GM19035 (cell line): ENCODE results near the gene ACLY.
"Not testable (repeated sequence)": the region's sequence is repeated elsewhere in the genome, so short reads cannot be mapped to it uniquely, and the experiment has no call there.

ENCODE experiments used
- ATAC-seq: cut with Tn5 transposase; IDR thresholded peaks from one replicate; pipeline ENCODE4 v1.9.1; 2021; ENCODE audit not compliant: unreplicated experiment

ACLY gene

DNA sequence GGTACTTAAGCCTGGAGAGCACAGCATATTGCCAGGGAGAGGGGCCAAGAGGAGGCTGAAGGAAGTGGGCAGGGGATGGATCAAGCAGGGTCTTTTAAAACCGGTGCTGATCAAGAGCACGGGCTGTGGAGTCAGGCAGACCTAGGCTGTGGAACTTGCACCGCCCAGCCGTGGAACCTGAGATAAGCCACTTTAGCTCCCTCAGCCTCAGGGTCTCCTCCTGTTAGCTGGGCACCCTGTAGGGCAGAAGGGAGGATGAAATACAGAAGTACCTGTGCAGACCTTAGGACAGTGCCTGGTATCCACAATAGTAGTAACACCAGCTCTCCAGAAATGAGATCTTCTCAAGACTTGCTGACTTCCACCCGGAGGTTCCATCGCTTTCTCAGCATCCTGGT is 20.9 kb upstream of the ACLY start:
- no peak for ATAC-seq

DNA sequence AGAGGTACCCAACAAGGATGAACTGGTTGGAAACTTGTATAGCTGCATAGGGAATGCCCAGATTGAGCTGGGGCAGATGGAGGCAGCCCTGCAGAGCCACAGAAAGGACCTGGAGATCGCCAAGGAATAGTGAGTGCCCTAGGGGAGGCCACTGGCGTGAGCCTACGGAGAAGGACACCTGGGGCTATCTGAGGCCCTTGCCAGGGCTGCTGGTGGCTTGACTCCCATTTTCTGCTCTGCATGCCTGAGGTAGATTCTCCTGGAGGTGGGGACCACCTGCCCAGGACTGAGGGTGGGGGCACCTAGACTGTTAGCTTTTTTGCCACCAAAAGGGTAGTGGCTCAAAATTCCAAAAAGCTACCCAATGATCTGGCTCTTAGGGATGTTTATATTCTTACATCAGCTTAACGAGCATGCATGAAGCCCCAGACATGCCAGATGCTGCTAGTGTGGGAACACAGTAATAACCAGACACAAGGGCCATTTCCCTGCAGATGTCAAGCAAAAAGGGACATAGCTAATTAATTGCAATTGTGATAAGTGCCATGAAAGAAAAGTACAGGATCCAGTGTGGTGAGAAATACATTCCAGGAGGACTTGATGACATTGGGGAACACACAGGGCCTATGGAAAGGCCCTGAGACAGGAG is 20.4 kb upstream of the ACLY start:
- no peak for ATAC-seq

DNA sequence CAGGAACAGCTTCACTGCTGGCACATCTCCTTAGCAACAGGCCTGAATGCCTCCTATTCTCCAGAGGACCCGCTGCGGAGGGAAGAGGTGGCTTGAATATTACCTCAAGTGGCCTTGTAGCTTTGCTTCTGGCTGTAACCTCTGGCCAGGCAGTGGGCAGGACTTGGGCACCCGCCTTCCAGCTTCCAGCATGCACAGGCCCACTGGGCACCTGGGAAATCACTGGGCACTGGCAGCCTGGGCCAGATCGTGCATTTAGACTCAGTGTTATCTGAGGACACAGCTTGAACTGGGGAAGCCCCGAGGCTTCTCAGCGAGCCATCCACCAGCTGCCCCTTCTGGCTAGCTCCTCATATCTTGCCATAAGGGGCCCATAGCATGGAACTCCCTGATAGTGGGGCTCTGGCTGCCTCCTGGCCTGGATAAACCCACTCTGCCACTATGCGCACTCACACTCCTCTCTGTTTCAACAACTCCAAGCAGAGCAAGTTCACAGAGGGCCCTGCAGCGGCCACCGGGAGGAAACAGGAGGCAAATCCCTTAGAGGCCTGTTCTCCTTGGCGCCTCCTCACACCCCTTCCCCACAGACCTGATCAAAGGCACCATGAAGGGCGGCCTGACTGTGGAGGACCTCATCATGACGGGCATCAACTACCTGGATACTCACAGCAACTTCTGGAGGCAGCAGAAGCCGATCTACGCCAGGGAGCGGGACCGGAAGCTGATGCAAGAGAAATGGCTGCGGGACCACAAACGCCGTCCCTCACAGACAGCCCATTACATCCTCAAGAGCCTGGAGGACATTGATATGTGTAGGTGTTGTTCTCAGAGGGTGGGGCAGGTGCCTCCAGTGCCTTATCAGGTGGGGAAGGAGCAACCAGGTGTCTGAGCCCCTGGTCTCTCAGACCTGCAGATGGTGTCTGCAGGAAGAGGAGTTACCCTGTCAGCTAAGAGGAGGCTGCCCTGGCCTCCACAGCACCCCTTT is 19.5 kb upstream of the ACLY start:
- no peak for ATAC-seq

DNA sequence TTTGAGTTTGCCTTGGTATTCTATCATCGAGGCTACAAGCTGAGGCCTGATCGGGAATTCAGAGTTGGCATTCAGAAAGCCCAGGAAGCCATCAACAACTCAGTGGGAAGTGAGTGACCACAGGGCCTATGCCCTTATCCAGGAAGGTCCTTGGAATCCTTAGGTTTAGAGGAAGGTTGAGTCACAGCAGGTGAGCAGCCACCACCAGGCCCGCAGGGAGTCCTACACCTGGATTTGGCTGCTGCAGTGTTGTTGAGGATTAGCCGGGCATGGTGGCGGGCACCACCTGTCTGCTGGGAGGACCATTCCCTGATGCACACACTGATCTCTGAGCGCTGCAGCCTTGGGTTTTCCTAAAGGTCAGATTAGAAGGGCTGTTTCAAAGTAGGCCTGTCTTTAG is 16.9 kb upstream of the ACLY start:
- no peak for ATAC-seq

DNA sequence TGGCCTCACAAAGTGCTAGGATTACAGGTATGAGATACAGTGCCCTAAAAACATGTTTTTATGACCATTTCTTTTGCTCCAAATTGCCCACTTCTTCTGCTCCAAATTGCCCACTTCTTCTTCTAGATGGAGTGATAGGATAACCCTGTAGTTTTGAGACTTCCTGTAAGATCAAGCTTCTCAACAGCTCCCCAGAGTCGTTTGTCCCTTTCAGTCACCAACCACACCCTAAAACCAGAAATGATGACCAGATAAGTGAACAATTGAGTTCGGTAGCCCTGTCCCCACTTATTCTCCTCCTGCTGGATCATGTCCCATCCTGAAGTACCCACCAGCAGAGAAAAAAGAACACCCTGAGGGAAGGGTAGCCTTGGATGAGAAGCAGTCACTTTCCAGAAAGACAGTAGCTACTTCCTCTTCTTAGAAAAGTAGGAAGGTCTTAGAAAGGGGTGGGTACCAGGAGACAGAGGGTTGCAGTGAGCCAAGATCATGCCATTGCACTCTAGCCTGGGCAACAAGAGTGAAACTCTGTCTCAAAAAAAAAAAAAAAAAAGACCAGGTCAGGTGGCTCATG is 14.2 kb upstream of the ACLY start:
- no peak for ATAC-seq

DNA sequence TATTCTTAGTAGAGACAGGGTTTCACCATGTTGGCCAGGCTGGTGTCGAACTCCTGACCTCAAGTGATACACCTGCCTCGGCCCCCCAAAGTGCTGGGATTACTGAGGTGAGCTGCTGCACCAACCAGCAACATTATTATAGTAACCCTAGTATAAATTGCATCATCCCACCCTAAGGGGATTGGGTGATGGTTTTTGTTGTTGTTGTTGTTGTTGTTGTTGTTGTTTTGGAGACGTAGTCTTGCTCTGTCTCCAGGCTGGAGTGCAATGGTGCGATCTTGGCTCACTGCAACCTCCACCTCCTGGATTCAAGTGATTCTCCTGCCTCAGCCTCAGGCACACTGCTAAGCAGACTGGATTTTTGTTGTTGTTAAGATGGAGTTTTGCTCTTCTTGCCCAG is 13.0 kb upstream of the ACLY start:
- ATAC-seq = not testable (repeated sequence)

DNA sequence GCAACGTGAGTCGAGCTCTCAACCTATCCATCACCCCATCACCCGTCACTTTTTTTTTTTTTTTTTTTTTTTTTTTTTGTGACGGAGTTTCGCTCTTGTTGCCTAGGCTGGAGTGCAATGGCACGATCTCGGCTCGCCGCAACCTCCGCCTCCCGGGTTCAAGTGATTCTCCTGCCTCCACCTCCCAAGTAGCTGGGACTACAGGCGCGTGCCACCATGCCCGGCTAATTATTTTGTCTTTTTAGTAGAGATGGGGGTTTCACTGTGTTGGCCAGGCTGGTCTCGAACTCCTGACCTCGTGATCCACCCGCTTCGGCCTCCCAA is 12.0 kb upstream of the ACLY start:
- ATAC-seq = not testable (repeated sequence)

DNA sequence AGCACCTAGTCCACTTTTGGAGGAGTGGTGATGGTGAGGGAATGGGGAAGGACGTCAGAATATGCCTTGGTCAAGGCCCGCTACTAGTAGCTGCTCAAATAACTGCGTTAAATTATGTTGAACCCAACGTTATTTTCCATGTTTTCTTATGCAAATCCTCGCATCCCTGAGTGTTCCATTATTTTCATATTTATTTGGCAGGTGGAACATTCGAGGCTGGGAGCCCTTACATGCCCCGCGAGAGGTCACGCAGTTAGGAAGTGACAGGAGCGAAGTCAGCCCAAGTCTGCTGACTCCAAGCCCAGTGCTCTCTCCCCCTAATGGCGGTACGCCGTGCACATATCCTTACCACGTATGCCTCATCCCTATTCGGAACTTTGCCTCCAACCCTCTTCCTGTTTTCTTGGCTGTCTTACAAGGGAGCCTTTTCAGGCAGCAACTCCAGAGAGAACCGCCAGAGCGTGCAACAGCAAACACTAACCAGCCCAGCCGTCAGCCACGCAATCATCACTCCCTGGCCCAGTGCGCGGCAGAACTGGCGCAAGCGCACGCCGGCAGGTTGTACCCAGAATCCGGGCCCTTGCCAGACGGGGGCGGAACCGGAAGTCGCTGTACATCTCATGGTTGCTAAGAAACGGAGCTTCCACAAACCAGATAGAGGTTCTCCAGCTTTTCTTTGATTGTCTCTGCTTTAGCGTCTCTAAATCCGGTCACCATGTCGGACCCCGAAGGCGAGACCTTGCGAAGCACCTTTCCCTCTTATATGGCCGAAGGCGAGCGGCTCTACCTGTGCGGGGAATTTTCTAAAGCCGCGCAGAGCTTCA is 11.5 kb upstream of the ACLY start, which contains the start of gene ODAD4:
ODAD4 (plus strand) TSS at position 609 of the 824 bp plus-strand sequence; CDS start at position 716, 107 bp downstream.
- ATAC-seq = peak; percentile 95

DNA sequence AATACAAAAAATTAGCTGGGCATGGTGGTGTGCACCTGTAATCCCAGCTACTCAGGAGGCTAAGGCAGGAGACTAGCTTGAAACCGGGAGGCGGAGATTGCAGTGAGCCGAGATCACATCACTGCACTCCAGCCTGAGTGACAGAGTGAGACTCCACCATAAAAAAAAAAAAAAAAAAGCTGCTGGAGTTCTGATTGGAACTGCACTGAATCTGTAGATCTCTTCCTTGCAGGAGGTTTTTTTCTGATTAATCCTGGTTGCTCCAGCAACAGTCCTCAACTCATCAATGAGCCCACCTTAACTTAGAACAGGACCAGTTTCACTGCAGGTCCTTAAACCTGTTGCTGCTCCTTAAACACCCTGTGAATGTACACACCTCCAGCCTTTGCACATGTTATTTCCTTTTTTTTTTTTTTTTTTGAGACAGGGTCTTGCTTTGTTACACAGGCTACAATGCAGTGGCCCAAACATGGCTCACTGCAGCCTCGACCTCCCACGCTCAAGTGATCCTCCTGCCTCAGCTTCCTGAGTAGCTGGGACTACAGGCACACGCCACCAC is 10.0 kb upstream of the ACLY start:
- no peak for ATAC-seq

DNA sequence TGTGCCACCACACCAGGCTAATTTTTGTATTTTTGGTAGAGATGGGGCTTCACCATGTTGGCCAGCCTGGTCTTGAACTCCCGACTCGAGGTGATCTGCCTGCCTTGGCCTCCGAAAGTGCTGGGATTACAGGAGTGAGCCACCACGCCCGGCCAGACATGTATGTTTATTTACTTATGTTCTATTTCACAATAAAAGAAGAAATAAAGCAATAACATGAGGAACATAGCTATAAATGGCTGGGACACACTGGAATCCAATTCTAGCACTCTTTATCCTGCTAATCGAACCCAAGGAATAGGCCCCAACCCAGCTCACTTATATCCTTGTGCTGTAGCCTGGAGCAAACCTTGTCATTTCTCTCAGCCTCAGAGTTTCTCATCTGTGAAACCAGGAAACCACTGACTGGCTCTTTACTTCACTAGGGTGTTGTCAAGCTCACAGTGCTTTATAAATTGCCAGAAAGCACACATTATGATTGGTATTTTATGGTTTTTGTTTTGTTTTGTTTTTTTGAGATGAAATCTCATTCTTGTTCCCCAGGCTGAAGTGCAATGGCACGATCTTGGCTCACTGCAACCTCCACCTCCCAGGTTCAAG is 7.3 kb upstream of the ACLY start:
- ATAC-seq = no peak

DNA sequence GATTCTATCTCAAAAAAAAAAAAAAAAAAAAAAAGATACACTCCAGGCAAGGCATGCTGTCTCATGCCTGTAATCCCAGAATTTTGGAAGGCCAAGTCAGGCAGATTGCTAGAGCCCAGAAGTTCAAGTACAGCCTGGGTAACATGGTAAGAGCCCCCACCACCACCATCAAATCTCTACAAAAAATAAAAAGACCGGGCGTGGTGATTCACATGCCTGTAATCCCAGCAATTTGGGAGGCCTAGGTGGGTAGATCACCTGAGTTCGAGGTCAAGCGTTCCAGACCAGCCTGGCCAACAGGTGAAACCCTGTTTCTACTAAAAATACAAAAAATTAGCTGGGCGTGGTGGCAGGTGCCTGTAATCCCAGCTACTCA is 1.8 kb upstream of the ACLY start:
- ATAC-seq = no peak

DNA sequence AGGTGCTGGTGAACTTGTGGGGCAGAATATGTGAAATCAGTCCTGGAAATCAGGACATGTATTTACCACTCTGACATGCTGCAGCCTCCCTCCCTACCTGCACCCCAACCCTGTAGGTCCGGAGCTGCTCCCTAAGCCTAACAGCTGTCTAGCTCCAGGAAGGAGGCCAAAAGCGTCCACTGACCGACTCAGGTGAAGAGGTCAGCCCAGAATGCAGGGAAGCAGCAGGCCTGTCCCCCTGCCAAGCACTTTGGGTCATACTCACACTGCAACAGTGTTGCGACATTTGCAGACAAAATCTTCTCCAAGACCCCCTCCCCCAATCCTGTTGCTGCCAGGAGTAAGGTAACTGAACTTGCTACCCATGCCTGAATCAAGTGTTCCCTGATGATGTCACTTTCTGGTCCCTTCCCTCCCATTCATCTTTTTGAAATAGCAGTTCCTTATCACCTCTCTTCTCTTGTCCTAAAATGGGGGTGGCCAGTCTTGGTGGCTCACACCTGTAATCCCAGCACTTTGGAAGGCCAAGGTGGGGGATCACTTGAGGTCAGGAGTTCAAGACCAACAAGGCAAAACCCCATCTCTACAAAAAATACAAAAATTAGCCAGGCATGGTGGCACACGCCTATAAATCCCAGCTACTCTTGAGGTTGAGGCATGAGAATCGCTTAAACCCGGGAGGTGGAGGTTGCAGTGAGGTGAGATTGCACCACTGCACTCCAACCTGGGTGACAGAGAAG is 1.3 kb upstream of the ACLY start:
- no peak for ATAC-seq

DNA sequence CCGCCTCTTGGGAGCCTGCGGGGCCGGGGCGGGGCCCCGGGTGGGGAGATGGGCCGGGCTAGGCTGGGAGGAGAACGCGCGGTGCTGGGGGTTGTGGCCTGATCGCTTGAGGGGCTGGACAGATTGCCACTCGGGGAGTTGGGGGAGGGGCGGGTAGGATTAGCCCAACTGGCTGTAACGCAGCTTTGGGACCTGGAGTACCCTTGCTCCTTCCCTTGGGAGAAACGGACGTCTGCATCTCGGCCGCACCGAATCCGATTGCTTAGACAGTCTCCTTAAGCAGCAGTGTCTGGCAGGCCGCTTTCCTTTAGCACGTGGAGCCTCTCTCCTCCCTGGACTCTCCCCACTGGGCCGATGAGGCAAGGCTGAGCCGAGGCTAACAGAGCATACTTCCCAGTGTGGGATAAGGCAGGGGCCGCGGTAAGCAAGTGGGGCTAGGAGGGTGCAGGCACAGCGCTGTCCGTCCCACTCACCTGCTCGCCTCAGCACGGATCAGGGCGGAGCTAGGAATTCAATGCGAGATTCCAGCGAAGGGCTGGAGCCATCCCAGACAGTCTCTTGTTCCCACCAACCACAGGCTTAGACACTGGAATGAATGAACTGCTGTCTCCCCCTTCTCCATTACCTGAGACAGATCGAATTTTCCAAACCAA is 540 bp upstream of the ACLY start:
- ATAC-seq = peak; percentile 8

DNA sequence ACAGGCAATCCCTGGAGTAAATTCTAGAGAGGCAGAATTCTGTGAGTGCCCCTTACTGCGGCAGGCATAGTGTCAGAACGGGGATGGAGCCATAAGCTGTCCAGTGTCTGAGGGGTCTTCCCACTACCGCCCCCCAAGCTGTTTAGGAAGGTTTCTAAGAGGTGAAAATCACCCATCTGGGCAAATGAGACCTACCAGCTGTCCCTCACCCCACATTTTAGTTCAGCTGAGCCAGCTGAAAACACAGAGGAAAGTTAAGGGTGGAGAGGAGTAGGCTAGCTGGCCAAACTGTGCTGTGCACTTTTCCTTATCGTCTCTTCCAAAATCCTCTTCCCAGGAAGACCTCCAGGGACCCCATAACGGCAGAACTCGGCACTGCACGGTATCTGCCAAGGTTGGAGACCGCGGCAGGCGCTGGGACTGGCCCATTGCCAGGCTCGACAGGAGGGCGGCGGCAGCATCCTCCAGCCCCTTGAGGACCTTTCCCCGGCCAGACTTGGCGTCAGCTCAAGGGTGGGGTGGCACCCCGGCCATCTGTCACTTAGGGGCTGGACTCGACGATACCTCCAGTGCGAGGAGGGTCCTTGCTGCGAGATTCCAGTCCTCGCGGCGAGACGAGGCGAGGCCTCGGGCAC is 955 bp downstream of the ACLY start:
- ATAC-seq = peak; percentile 16

DNA sequence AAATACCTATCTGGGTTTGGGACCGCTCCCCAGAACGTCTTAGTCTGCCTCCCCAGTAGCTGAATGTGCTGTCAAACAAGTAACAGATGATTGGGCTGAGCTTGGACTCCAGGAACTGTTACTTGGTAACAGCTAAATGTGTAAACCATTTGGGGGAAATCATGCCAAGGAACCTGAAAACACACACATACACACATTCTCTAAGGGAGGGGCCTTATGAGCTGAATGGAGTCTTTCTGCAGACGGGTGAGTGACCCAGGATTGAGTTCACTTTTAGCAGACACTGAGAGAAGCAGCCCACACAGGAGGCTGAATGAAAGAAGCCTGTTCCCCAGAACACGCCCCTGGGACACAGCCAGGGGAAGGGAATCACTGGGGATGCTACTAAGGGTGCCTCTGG is 1.6 kb downstream of the ACLY start:
- no peak for ATAC-seq

DNA sequence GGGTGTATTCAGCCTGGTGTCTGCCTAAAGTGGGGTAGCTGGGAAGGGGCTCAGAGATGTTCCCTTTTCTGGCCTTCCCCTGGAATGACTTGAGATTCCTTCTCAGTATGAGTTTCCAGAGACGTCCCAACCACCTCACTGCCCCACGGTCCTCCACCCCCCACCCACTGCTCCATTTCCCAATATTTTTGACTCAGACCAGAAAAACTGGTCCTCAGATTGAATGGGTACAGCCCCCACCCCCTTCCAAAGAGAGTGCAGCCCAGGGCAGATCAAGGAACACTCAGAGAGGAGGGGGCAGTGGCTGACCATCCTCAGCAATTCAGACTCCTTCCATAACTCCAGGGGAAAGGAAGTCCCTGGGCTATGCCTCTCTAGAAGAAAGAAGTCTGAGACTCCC is 3.2 kb downstream of the ACLY start:
- no peak for ATAC-seq

DNA sequence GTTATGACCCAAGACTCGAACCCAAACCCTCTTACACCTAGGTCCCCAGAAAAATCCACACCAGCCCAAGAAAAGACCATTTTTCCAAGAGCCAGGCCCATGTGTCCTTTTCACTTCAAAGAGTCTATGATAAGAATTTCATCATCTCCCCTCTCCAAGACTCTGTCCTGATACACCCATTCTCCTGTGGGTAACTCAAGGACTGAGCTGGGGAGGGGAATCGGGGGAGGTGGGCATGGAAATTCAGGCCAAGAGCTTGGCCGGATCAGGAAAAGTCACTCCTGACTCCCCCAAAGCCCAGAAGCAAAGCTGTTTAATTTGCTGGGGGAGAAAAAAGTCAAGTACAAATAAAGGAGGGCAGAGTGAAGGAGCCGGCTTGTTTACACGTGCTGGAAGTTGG is 3.7 kb downstream of the ACLY start:
- no peak for ATAC-seq

DNA sequence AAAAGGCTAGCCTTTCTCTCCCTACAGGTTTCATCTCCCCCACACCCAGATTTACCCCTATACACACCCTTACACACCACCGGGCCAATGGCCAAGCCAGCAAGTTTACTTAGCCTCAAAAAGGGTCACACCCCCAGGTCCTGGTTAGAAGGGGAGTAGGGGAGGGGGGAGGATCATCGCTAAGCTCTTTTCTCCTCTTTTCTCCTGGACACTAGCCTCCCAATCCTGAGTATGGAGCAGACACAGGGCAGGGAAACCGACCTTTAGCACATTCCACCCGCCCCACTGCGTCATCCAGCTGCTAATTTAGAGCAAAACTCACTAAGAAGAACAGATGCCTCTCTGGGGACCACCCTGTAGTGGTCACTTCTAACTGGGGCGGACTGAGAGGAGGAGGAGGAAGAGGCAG is 4.4 kb downstream of the ACLY start:
- no peak for ATAC-seq

DNA sequence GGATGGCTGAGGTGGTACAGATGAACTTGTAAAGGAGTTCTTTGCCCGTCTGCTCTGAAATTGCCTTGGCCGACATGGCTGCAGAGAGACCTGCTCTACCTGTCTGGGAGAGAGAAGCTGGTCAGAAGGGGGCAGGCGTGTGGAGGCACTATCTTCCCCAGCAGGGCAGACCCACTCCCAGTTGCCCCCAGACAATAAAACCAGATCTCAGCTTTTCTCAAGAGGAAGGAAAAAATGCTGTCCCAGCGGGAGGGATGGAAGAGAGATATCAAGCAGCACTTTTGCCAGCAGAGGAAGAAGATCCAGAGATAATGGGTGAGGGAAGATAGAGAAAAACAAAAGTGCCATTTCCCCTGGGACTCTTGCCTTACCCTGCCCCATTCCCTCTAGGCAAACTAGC is 5.0 kb downstream of the ACLY start:
- no peak for ATAC-seq
